Astrocyte (in vitro differentiated cells and primary cell): ENCODE results near the gene TMEM184A. TPM values are rescaled to one million over a fixed set of nuclear protein-coding genes. Genes with fewer than 3 reads are reported as not detected.

Source experiments
- DNase-seq: peaks from one replicate; pipeline ENCODE4 v3.0.0-alpha.2; 2010; ENCODE audit warnings: low read depth
- FAIRE-seq: peaks from 2 replicates; lab custom pipeline; 2011; peaks lifted over from hg19 to GRCh38; lab: Jason Lieb, UNC
- H2AFZ ChIP-seq: 2 replicates; pipeline ENCODE4 v1.6.0; 2012; ENCODE audit warnings: low read depth, low read length, inconsistent platforms
- H3K27ac ChIP-seq: 2 replicates; pipeline ENCODE4 v1.5.1; 2011; ENCODE audit warnings: low read depth, low read length, inconsistent platforms
- H3K27me3 ChIP-seq: 2 replicates; pipeline ENCODE4 v1.6.0; 2011; ENCODE audit warnings: low read length, inconsistent platforms; ENCODE audit not compliant: insufficient read depth
- H3K36me3 ChIP-seq: 2 replicates; pipeline ENCODE4 v1.5.1; 2011; ENCODE audit warnings: low read length, inconsistent platforms; ENCODE audit not compliant: insufficient read depth
- H3K4me1 ChIP-seq: 2 replicates; pipeline ENCODE4 v1.5.1; 2011; ENCODE audit warnings: low read length, inconsistent platforms; ENCODE audit not compliant: insufficient read depth
- H3K4me2 ChIP-seq: 2 replicates; pipeline ENCODE4 v1.6.0; 2012; ENCODE audit warnings: low read length, inconsistent platforms
- H3K4me3 ChIP-seq: 2 replicates; pipeline ENCODE4 v1.5.1; 2011; ENCODE audit warnings: low read depth, mild to moderate bottlenecking, low read length, inconsistent platforms; ENCODE audit not compliant: insufficient read depth
- H3K79me2 ChIP-seq: 2 replicates; pipeline ENCODE4 v1.6.0; 2012; ENCODE audit warnings: mild to moderate bottlenecking, low read length, inconsistent platforms; ENCODE audit not compliant: insufficient read depth
- H3K9ac ChIP-seq: 2 replicates; pipeline ENCODE4 v1.6.0; 2012; ENCODE audit warnings: mild to moderate bottlenecking, low read length, inconsistent platforms
- H3K9me3 ChIP-seq: 2 replicates; pipeline ENCODE4 v1.5.1; 2012; ENCODE audit warnings: low read depth, mild to moderate bottlenecking, low read length, inconsistent platforms; ENCODE audit not compliant: insufficient read depth
- H4K20me1 ChIP-seq: 2 replicates; pipeline ENCODE4 v1.6.0; 2012; ENCODE audit warnings: low read length, inconsistent platforms; ENCODE audit not compliant: insufficient read depth
- H3K27ac Mint-ChIP-seq: one replicate; pipeline ENCODE4 v1.8.0; 2021; ENCODE audit warnings: mild to moderate bottlenecking, mixed read lengths; ENCODE audit not compliant: unreplicated experiment
- H3K27me3 Mint-ChIP-seq: one replicate; pipeline ENCODE4 v1.8.0; 2021; ENCODE audit warnings: low read depth, mixed read lengths; ENCODE audit not compliant: unreplicated experiment
- H3K36me3 Mint-ChIP-seq: one replicate; pipeline ENCODE4 v1.8.0; 2021; ENCODE audit warnings: low read depth, mixed read lengths; ENCODE audit not compliant: unreplicated experiment
- H3K4me1 Mint-ChIP-seq: one replicate; pipeline ENCODE4 v1.8.0; 2021; ENCODE audit warnings: low read depth, mixed read lengths; ENCODE audit not compliant: unreplicated experiment
- H3K4me3 Mint-ChIP-seq: one replicate; pipeline ENCODE4 v1.8.0; 2021; ENCODE audit warnings: mild to moderate bottlenecking, moderate library complexity, mixed read lengths; ENCODE audit not compliant: unreplicated experiment
- H3K9me3 Mint-ChIP-seq: one replicate; pipeline ENCODE4 v1.8.0; 2021; ENCODE audit warnings: mild to moderate bottlenecking, mixed read lengths; ENCODE audit not compliant: unreplicated experiment
- EZH2 ChIP-seq: IDR thresholded peaks from 2 replicates; pipeline ENCODE4 v1.6.1; 2012; ENCODE audit warnings: mild to moderate bottlenecking, low read length, inconsistent platforms; ENCODE audit not compliant: insufficient read depth
- total RNA-seq: library from RNA; stranded (reverse); gene quantifications from 2 replicates; pipeline ENCODE4 v1.2.1, GENCODE V29; 2021
- TF ChIP-seq, protein P1 (sequence below): IDR thresholded peaks from 2 replicates; pipeline ENCODE4 v1.5.1; 2011; ENCODE audit warnings: low read depth, mild to moderate bottlenecking, inconsistent platforms, low read length, moderate library complexity; ENCODE audit not compliant: insufficient read depth

Gene TMEM184A
- total RNA-seq, 1 donor from 2014 or later: 2.1 TPM

DNA sequence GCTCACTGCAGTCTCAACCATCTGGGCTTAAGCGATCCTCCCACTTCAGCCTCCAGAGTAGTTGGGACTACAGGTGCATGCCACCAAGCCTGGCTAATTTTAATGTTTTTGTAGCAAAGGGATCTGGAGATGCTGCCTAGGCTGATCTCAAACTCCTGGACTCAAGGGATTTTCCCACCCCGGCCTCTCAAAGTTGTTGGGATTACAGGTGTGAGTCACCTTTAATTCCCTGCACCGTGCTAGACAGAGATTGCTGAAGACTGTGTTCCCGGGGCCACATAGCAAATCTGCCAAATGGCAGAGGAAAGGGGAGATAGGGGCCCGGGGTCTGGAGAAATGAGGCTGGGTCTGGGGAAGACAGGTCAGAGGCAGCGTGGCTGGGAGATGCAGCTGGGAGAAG, 34.5 kb upstream of the TMEM184A start:
- H3K27ac Mint-ChIP-seq: no peak overlapping the region
- H3K9me3 Mint-ChIP-seq: peaks cover 7% of the 10 kb centered on the region
- no peaks in the 10 kb centered on the region for H3K36me3 ChIP-seq
- H3K4me1 Mint-ChIP-seq: no peaks in the 10 kb centered on the region
- peaks cover 11% of the 10 kb centered on the region for H3K36me3 Mint-ChIP-seq
- H3K4me3 Mint-ChIP-seq: no peak overlapping the region
- H3K79me2 ChIP-seq: no peaks in the 10 kb centered on the region
- H3K27ac ChIP-seq: no peak overlapping the region
- H3K4me1 ChIP-seq: no peaks in the 10 kb centered on the region
- DNase-seq (no peak), FAIRE-seq (no peak)
- H3K9ac ChIP-seq: no peak overlapping the region
- H3K4me3 ChIP-seq: no peak overlapping the region
- H4K20me1 ChIP-seq: no peaks in the 10 kb centered on the region
- no peak overlapping the region for H3K4me2 ChIP-seq
- TF ChIP-seq, protein P1, sequence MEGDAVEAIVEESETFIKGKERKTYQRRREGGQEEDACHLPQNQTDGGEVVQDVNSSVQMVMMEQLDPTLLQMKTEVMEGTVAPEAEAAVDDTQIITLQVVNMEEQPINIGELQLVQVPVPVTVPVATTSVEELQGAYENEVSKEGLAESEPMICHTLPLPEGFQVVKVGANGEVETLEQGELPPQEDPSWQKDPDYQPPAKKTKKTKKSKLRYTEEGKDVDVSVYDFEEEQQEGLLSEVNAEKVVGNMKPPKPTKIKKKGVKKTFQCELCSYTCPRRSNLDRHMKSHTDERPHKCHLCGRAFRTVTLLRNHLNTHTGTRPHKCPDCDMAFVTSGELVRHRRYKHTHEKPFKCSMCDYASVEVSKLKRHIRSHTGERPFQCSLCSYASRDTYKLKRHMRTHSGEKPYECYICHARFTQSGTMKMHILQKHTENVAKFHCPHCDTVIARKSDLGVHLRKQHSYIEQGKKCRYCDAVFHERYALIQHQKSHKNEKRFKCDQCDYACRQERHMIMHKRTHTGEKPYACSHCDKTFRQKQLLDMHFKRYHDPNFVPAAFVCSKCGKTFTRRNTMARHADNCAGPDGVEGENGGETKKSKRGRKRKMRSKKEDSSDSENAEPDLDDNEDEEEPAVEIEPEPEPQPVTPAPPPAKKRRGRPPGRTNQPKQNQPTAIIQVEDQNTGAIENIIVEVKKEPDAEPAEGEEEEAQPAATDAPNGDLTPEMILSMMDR: no peak
- no peak for TF ChIP-seq EZH2
- H3K9me3 ChIP-seq: peaks cover 12% of the 10 kb centered on the region
- no peak overlapping the region for H2AFZ ChIP-seq
- H3K27me3 Mint-ChIP-seq: peaks cover 42% of the 10 kb centered on the region
- H3K27me3 ChIP-seq: peaks cover 21% of the 10 kb centered on the region

DNA sequence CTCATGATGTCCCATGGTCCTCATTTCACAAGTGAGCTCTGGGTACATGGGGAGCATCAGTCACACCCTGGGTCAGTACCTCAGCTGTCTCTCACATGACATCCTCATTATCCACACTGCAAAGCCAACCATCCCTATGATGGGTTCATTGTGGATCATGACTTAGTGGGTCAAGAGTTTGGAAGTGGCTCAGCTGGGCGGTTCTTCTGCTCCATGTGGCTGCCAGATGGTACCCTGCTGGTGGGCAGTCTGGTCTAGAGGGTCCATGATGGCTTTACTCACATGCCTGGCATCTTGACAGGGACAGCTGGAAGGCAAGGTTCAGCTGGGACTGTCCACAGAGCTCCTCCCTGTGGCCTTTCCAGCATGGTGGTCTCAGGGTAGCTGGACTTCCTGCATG, 33.0 kb upstream of the TMEM184A start:
- no peak overlapping the region for H2AFZ ChIP-seq
- peaks cover 22% of the 10 kb centered on the region for H3K27me3 ChIP-seq
- no peaks in the 10 kb centered on the region for H3K79me2 ChIP-seq
- H3K4me3 ChIP-seq: no peak overlapping the region
- H4K20me1 ChIP-seq: no peaks in the 10 kb centered on the region
- Mint-ChIP-seq H3K27ac (no peak overlapping the region), H3K36me3 (peaks cover 11% of the 10 kb centered on the region), H3K4me3 (no peak overlapping the region), H3K27me3 (peaks cover 39% of the 10 kb centered on the region), H3K4me1 (no peaks in the 10 kb centered on the region), H3K9me3 (peaks cover 7% of the 10 kb centered on the region)
- H3K4me1 ChIP-seq: no peaks in the 10 kb centered on the region
- H3K4me2 ChIP-seq: no peak overlapping the region
- TF ChIP-seq, protein P1: no peak
- no peak for TF ChIP-seq EZH2
- FAIRE-seq (no peak), DNase-seq (no peak)
- H3K9ac ChIP-seq: no peak overlapping the region
- H3K27ac ChIP-seq: no peak overlapping the region
- no peaks in the 10 kb centered on the region for H3K36me3 ChIP-seq
- H3K9me3 ChIP-seq: peaks cover 9% of the 10 kb centered on the region

DNA sequence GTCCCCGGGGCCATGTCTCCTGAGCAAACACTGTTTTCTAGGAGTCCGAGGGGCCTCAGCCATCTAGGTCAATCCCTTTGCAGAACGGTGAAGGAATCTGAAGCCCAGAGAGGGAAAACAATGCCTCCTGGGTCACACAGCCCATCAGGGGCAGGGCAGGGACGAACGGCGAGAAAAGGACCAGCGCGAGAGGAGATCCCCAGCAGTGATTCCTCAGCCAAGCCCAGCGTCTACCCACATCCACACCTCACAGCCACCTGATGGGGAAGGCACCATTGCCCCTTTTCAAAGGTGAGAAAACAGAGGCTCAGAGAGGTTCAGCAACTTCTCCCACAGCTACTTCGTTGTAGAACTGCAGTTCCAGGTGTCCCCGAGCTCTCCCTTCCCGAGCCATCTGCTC, 31.7 kb upstream of the TMEM184A start:
- Mint-ChIP-seq H3K27me3 (peaks cover 34% of the 10 kb centered on the region), H3K4me1 (no peaks in the 10 kb centered on the region), H3K4me3 (no peak overlapping the region), H3K27ac (no peak overlapping the region), H3K36me3 (peaks cover 13% of the 10 kb centered on the region), H3K9me3 (peaks cover 7% of the 10 kb centered on the region)
- FAIRE-seq (no peak), DNase-seq (no peak)
- TF ChIP-seq EZH2: no peak
- TF ChIP-seq, protein P1: no peak
- Histone ChIP-seq H3K4me1 (no peaks in the 10 kb centered on the region), H3K27ac (no peak overlapping the region), H2AFZ (no peak overlapping the region), H3K9ac (no peak overlapping the region), H3K4me2 (no peak overlapping the region), H3K4me3 (no peak overlapping the region), H3K79me2 (no peaks in the 10 kb centered on the region), H3K9me3 (peaks cover 9% of the 10 kb centered on the region), H3K36me3 (no peaks in the 10 kb centered on the region), H4K20me1 (no peaks in the 10 kb centered on the region), H3K27me3 (peaks cover 22% of the 10 kb centered on the region)
